Stomach (tissue), 9 donors: Measurements from ENCODE around the gene PRKAA1. TPM values are rescaled to one million over a fixed set of nuclear protein-coding genes. Genes with fewer than 3 reads are reported as not detected.

Experiments
- DNase-seq, 2 donors: peaks; one replicate each; pipeline versions ENCODE4 v3.0.0 to v3.0.0-alpha.2; 2013 to 2019
- H3K27ac ChIP-seq, 5 donors: fragments of 200-600 bp in 4 of 5; sonication (generic) in 4 of 5; one replicate each; pipeline ENCODE4 v1.5.1; 2013 to 2019; ENCODE audit warnings: mild to moderate bottlenecking in 1 of 5, moderate library complexity in 1 of 5
- H3K27me3 ChIP-seq, 3 donors: fragments of 200-600 bp; sonication (generic); one replicate each; pipeline ENCODE4 v1.5.1; 2017 to 2019; ENCODE audit warnings: mixed run types in 1 of 3
- H3K36me3 ChIP-seq, 4 donors: fragments of 200-600 bp; sonication (generic); 1 replicate in 3 of 4; 2 replicates in 1 of 4; pipeline ENCODE4 v1.5.1; 2016 to 2019
- H3K4me1 ChIP-seq, 4 donors: fragments of 200-600 bp; sonication (generic); one replicate each; pipeline ENCODE4 v1.5.1; 2016 to 2019
- H3K4me3 ChIP-seq, 4 donors: fragments of 200-600 bp; sonication (generic) in 3 of 4; one replicate each; pipeline ENCODE4 v1.5.1; 2016 to 2019; ENCODE audit warnings: mild to moderate bottlenecking in 1 of 4
- H3K9me3 ChIP-seq, 4 donors: fragments of 200-600 bp; sonication (generic); one replicate each; pipeline ENCODE4 v1.5.1; 2016 to 2019
- EP300 ChIP-seq: sonication (generic); formaldehyde crosslinking; IDR thresholded peaks from one replicate; pipeline ENCODE4 v1.6.1; 2017; ENCODE audit warnings: antibody characterized with exemption
- POLR2A ChIP-seq, 4 donors: fragments of 450-650 bp; IDR thresholded peaks; one replicate each; pipeline ENCODE4 v1.6.1; 2016; ENCODE audit warnings: antibody characterized with exemption in 4 of 4, control low read depth in 2 of 4, mild to moderate bottlenecking in 1 of 4, moderate library complexity in 1 of 4
- POLR2AphosphoS5 ChIP-seq, 3 donors: sonication (generic); formaldehyde crosslinking; IDR thresholded peaks; one replicate each; pipeline ENCODE4 v1.6.1; 2016; ENCODE audit warnings: antibody characterized with exemption in 3 of 3
- WGBS, 5 donors: extraction: QIAGEN DNeasy Blood & Tissue Kit in 3 of 5; methylation state at CpG; one replicate each; pipeline versions ENCODE4 v1.1.5 to v1.1.7; 2013 to 2018; 5-methylcytosine and 5-hydroxymethylcytosine counted together
- intact Hi-C: fragments of 100-400 bp; cut with DNase I; formaldehyde crosslinking; loops from one replicate; pipeline ENCODE4 v1.15.1; 2023; ENCODE audit warnings: low total_unique reads
- polyA plus RNA-seq, 3 donors: library from polyadenylated mRNA; stranded (reverse); fragments of 200-250 nt; gene quantifications; one replicate each; pipeline ENCODE4 v1.2.3, GENCODE V29; 2013
- total RNA-seq, 5 donors: library from RNA; depleted of rRNA; stranded (reverse); fragments of >200 nt; gene quantifications; one replicate each; pipeline versions ENCODE4 v1.1.0 to v1.2.3, GENCODE V29; 2014 to 2016
- TF ChIP-seq, protein P1 (sequence below), 7 experiments: fragments of 450-650 bp in 4 of 7; fragments of 200-600 bp in 3 of 7; sonication (generic) in 3 of 7; IDR thresholded peaks; one replicate each; pipeline ENCODE4 v1.5.1; 2016 to 2019; ENCODE audit warnings: antibody characterized with exemption in 7 of 7, control low read depth in 2 of 7, mild to moderate bottlenecking in 1 of 7
- donor health status: healthy with polysubstance abuse.
- donor health status: Bipolar disorder and iron deficiency.
- donor health status: healthy.

Gene PRKAA1
- total and polyA plus RNA-seq, 8 donors: 17.8 to 170 (median 58.2) TPM

- TF ChIP-seq EP300 (no peak), POLR2AphosphoS5 (IDR thresholded peaks at IDR 0.05) (no peak), POLR2A (IDR thresholded peaks at IDR 0.05) (no peak)
- TF ChIP-seq, protein P1, sequence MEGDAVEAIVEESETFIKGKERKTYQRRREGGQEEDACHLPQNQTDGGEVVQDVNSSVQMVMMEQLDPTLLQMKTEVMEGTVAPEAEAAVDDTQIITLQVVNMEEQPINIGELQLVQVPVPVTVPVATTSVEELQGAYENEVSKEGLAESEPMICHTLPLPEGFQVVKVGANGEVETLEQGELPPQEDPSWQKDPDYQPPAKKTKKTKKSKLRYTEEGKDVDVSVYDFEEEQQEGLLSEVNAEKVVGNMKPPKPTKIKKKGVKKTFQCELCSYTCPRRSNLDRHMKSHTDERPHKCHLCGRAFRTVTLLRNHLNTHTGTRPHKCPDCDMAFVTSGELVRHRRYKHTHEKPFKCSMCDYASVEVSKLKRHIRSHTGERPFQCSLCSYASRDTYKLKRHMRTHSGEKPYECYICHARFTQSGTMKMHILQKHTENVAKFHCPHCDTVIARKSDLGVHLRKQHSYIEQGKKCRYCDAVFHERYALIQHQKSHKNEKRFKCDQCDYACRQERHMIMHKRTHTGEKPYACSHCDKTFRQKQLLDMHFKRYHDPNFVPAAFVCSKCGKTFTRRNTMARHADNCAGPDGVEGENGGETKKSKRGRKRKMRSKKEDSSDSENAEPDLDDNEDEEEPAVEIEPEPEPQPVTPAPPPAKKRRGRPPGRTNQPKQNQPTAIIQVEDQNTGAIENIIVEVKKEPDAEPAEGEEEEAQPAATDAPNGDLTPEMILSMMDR (IDR thresholded peaks at IDR 0.05): no peak
- 90 to 96% (median 95%) methylated on average over 2 of the region's 2 CpGs for WGBS, 5 donors
- H3K36me3 ChIP-seq: peaks cover 4 to 32% (median 16%) of the 10 kb centered on the region in 4 donors
- H3K4me1 ChIP-seq: peaks cover 10 to 23% (median 22%) of the 10 kb centered on the region in 4 donors
- H3K9me3 ChIP-seq: no peaks in the 10 kb centered on the region
- intact Hi-C loops: loop anchor here (10.0 kb wide), 1 partner anchor 77 kb away; the partner anchor contains the start of gene RPL37
- no peak overlapping the region for H3K27ac ChIP-seq
- H3K4me3 ChIP-seq: no peak overlapping the region
- no peak for DNase-seq
- no peaks in the 10 kb centered on the region for H3K27me3 ChIP-seq
Observed at GRCh38 chr5:40757400-40757799, 40.8 kb downstream of the PRKAA1 start.

- TF ChIP-seq EP300: no peak
- TF ChIP-seq, protein P1 (IDR thresholded peaks at IDR 0.05): peak in 5 of 7 experiments; percentile 21 to 77 (median 68)
- TF ChIP-seq POLR2AphosphoS5 (IDR thresholded peaks at IDR 0.05): peak; percentile 77 to 96 (median 91)
- peaks cover 13 to 29% (median 28%) of the 10 kb centered on the region in 4 donors for H3K4me1 ChIP-seq
- peak; percentile 96 to 98 for DNase-seq
- H3K36me3 ChIP-seq: peaks cover 0 to 16% (median 2%) of the 10 kb centered on the region in 4 donors
- no peaks in the 10 kb centered on the region for H3K27me3 ChIP-seq
- H3K9me3 ChIP-seq: no peaks in the 10 kb centered on the region
- WGBS, 5 donors: 5 to 6% (median 6%) methylated on average over 74 to 80 of the region's 80 CpGs
- H3K27ac ChIP-seq: peak within 1 kb of the TSS; percentile 85 to 97 (median 91)
- intact Hi-C loops: loop anchor here (10.0 kb wide), 1 partner anchor 79 kb away; the partner anchor contains the start of gene RPL37
- peak within 1 kb of the TSS; percentile 61 to 95 (median 78) for H3K4me3 ChIP-seq
Observed at GRCh38 chr5:40755407-40756365, 42.5 kb downstream of the PRKAA1 start, which contains the start of gene TTC33. TSS of gene TTC33 (minus strand) at chr5:40755961. CDS start at chr5:40747018, 8,943 bp downstream.

GRCh38 chr5:40755093-40755406 is 43.1 kb downstream of the PRKAA1 start:
- Histone ChIP-seq H3K4me1 (peaks cover 13 to 29% (median 28%) of the 10 kb centered on the region in 4 donors), H3K27me3 (no peaks in the 10 kb centered on the region), H3K36me3 (peaks cover 0 to 12% (median 0%) of the 10 kb centered on the region in 4 donors), H3K27ac (peak overlapping the region; percentile 85 to 97 (median 91)), H3K4me3 (peak overlapping the region; percentile 61 to 95 (median 78)), H3K9me3 (no peaks in the 10 kb centered on the region)
- peak; percentile 75 to 93 for DNase-seq
- no peak for TF ChIP-seq EP300
- TF ChIP-seq POLR2AphosphoS5 (IDR thresholded peaks at IDR 0.05): peak in 2 of 3 donors; percentile 31 to 58
- TF ChIP-seq, protein P1 (IDR thresholded peaks at IDR 0.05): peak in 5 of 7 experiments; percentile 42 to 67 (median 55)
- WGBS, 5 donors: 0 to 2% (median 0%) methylated on average over 11 of the region's 11 CpGs
- intact Hi-C loops: loop anchor here (10.0 kb wide), 1 partner anchor 80 kb away; the partner anchor contains the start of gene RPL37

GRCh38 chr5:40754381-40755092 is 43.6 kb downstream of the PRKAA1 start:
- no peak for TF ChIP-seq POLR2A (IDR thresholded peaks at IDR 0.05)
- no peak for TF ChIP-seq POLR2AphosphoS5 (IDR thresholded peaks at IDR 0.05)
- TF ChIP-seq, protein P1 (IDR thresholded peaks at IDR 0.05): no peak
- no peak for TF ChIP-seq EP300
- intact Hi-C loops: loop anchor here (5.0 to 10.0 kb wide), 2 partner anchors 80 to 123 kb away; partner anchors contain the start of gene RPL37
- peak overlapping the region; percentile 85 to 97 (median 91) for H3K27ac ChIP-seq
- WGBS, 5 donors: 9 to 16% (median 14%) methylated on average over 6 of the region's 6 CpGs
- peaks cover 0 to 9% (median 0%) of the 10 kb centered on the region in 4 donors for H3K36me3 ChIP-seq
- H3K9me3 ChIP-seq: no peaks in the 10 kb centered on the region
- DNase-seq: peak in 1 of 2 donors; percentile 44
- peak overlapping the region; percentile 61 to 95 (median 78) for H3K4me3 ChIP-seq
- peaks cover 13 to 29% (median 28%) of the 10 kb centered on the region in 4 donors for H3K4me1 ChIP-seq
- H3K27me3 ChIP-seq: no peaks in the 10 kb centered on the region
